K562 (cell line): ENCODE results near the gene PUSL1. TPM values are rescaled to one million over a fixed set of nuclear protein-coding genes. Genes with fewer than 3 reads are reported as not detected.

ENCODE experiments used
- ATAC-seq: fragments of 200-7000 bp; cut with Tn5 transposase; 3 replicates; pipeline ENCODE4 v1.9.1; 2020; ENCODE audit warnings: moderate library complexity
- BruUV-seq: library from RNA; stranded (reverse); fragments of 400-500 nt; replicated peaks from 2 replicates; lab custom pipeline; 2021; lab: Mats Ljungman, UMichigan
- CTCF ChIA-PET: fragments of 300-600 bp; formaldehyde crosslinking; extraction: SDS; loops from one replicate; lab custom pipeline; 2021; ENCODE audit warnings: low intra/inter-chr PET ratio; lab: Yijun Ruan, JAX
- POLR2A ChIA-PET: fragments of 300-600, 350-650 bp; sonication (Branson Sonifier 250); formaldehyde crosslinking; extraction: SDS; loops from one replicate; lab custom pipeline; 2021; ENCODE audit warnings: antibody characterized with exemption, inconsistent platforms; lab: Yijun Ruan, JAX
- DNase-seq, 4 experiments: peaks; one replicate each; pipeline versions ENCODE4 v3.0.0 to v3.0.0-alpha.2; 2011 to 2018; ENCODE audit warnings: low spot score in 3 of 4, mixed read lengths in 3 of 4; ENCODE audit errors: extremely low read depth in 1 of 4
- FAIRE-seq: peaks from 2 replicates; lab custom pipeline; 2011; peaks lifted over from hg19 to GRCh38; lab: Jason Lieb, UNC
- H2AFZ ChIP-seq: 2 replicates; pipeline ENCODE4 v1.6.0; 2011; ENCODE audit warnings: low read depth, low read length, control low read depth, inconsistent platforms
- H3K27ac ChIP-seq: fragments of 200-600 bp; 3 replicates; pipeline ENCODE4 v1.8.0; 2011; ENCODE audit warnings: low read depth, mild to moderate bottlenecking, control low read depth, inconsistent platforms, low read length, moderate library complexity, mixed read lengths; ENCODE audit errors: extremely low read depth
- H3K27me3 ChIP-seq, 2 experiments: fragments of 300-600 bp in 1 of 2; 2 replicates in 1 of 2; 3 replicates in 1 of 2; pipeline versions ENCODE4 v1.6.0 to v1.8.0; 2011; ENCODE audit warnings: inconsistent platforms in 2 of 2, low read length in 2 of 2, mild to moderate bottlenecking in 1 of 2, mixed read lengths in 1 of 2, moderate library complexity in 1 of 2; ENCODE audit not compliant: control insufficient read depth in 2 of 2, insufficient read depth in 2 of 2
- H3K36me3 ChIP-seq: fragments of 300-600 bp; 3 replicates; pipeline ENCODE4 v1.8.0; 2011; ENCODE audit warnings: mild to moderate bottlenecking, low read length, inconsistent platforms; ENCODE audit not compliant: control insufficient read depth, insufficient read depth
- H3K4me1 ChIP-seq, 2 experiments: fragments of 200-600 bp in 1 of 2; replicated peaks in 1 of 2; 2 replicates in 1 of 2; 3 replicates in 1 of 2; pipeline versions ENCODE4 v1.5.1 to v1.8.0; 2011; ENCODE audit warnings: inconsistent platforms in 2 of 2, low read length in 2 of 2, mild to moderate bottlenecking in 1 of 2, mixed read lengths in 1 of 2, moderate library complexity in 1 of 2; ENCODE audit not compliant: control insufficient read depth in 2 of 2, insufficient read depth in 2 of 2
- H3K4me2 ChIP-seq: 2 replicates; pipeline ENCODE4 v1.6.1; 2011; ENCODE audit warnings: low read length, control low read depth, inconsistent platforms, mixed read lengths; ENCODE audit not compliant: insufficient read depth
- H3K4me3 ChIP-seq: fragments of 200-600 bp; sonication (generic), shearing (Covaris generic); 2 replicates; pipeline ENCODE4 v1.5.1; 2016; ENCODE audit warnings: control low read depth, inconsistent platforms
- H3K79me2 ChIP-seq: fragments of 200-600 bp; 3 replicates; pipeline ENCODE4 v1.8.0; 2011; ENCODE audit warnings: low read length, inconsistent platforms; ENCODE audit not compliant: control insufficient read depth, insufficient read depth
- H3K9ac ChIP-seq, 2 experiments: 2 replicates each; pipeline versions ENCODE4 v1.6.0 to v1.6.1; 2011; ENCODE audit warnings: low read depth in 2 of 2, low read length in 2 of 2, control low read depth in 1 of 2, inconsistent platforms in 1 of 2, mild to moderate bottlenecking in 1 of 2, mixed read lengths in 1 of 2; ENCODE audit not compliant: insufficient read depth in 1 of 2
- H3K9me1 ChIP-seq: one replicate; pipeline ENCODE4 v1.6.0; 2011; ENCODE audit warnings: inconsistent platforms, mild to moderate bottlenecking, low read length, moderate library complexity; ENCODE audit not compliant: control insufficient read depth, insufficient read depth
- H3K9me3 ChIP-seq: replicated peaks from 2 replicates; pipeline ENCODE4 v1.5.1; 2011; ENCODE audit warnings: low read depth, low read length, inconsistent platforms; ENCODE audit not compliant: control insufficient read depth, insufficient read depth
- H4K20me1 ChIP-seq: replicated peaks from 2 replicates; pipeline ENCODE4 v1.6.1; 2011; ENCODE audit warnings: low read length, inconsistent platforms, mixed read lengths; ENCODE audit not compliant: control insufficient read depth, insufficient read depth
- ARID4B ChIP-seq: sonication (generic); formaldehyde crosslinking; IDR thresholded peaks from 2 replicates; pipeline ENCODE4 v1.8.0; 2022; ENCODE audit warnings: mild to moderate bottlenecking, missing genetic modification reagents
- BCOR ChIP-seq: fragments of 450-650 bp; IDR thresholded peaks from 2 replicates; pipeline ENCODE4 v1.6.1; 2016
- HDAC3 ChIP-seq: fragments of 450-650 bp; IDR thresholded peaks from 2 replicates; pipeline ENCODE4 v1.6.1; 2018; ENCODE audit warnings: borderline replicate concordance, mild to moderate bottlenecking, moderate library complexity; ENCODE audit not compliant: partially characterized antibody
- HSF4 ChIP-seq: fragments of 250-450 bp; sonication (Bioruptor Pico); IDR thresholded peaks from 2 replicates; pipeline ENCODE4 v2.1.2; 2022; ENCODE audit warnings: mild to moderate bottlenecking, moderate library complexity, borderline replicate concordance
- PHB ChIP-seq: fragments of 250-450 bp; sonication (Bioruptor Pico); IDR thresholded peaks from 2 replicates; pipeline ENCODE4 v1.5.0; 2021
- POLR2G ChIP-seq: fragments of 200-400 bp; formaldehyde crosslinking; IDR thresholded peaks from 2 replicates; pipeline ENCODE4 v1.6.1; 2017; ENCODE audit warnings: low read depth, mild to moderate bottlenecking, antibody characterized with exemption, low read length, moderate library complexity
- RBFOX2 ChIP-seq: fragments of 200-400 bp; formaldehyde crosslinking; IDR thresholded peaks from 2 replicates; pipeline ENCODE4 v1.6.1; 2017; ENCODE audit warnings: low read depth, mild to moderate bottlenecking, low read length, moderate library complexity
- ZNF263 ChIP-seq: sonication (generic); formaldehyde crosslinking; IDR thresholded peaks from 2 replicates; pipeline ENCODE4 v1.8.0; 2022; ENCODE audit warnings: mild to moderate bottlenecking, missing genetic modification reagents, borderline replicate concordance
- ZNF395 ChIP-seq: fragments of 200-800 bp; sonication (Bioruptor generic); IDR thresholded peaks from 2 replicates; pipeline ENCODE4 v1.6.1; 2017; ENCODE audit warnings: missing genetic modification characterization, missing compliant biosample characterization
- WGBS: fragments of 100-300 bp; shearing (Covaris generic); methylation state at CpG from one replicate; pipeline ENCODE4 v1.1.6; 2016; ENCODE audit warnings: low coverage, mixed read lengths; ENCODE audit not compliant: insufficient coverage; ENCODE audit errors: missing lambda C conversion rate; 5-methylcytosine and 5-hydroxymethylcytosine counted together
- in situ Hi-C: fragments of 300-500 bp; cut with MboI; formaldehyde crosslinking; loops from 4 replicates; pipeline ENCODE4 v1.15.0; 2018; ENCODE audit warnings: inconsistent platforms, mixed read lengths
- intact Hi-C: fragments of 100-400 bp; cut with micrococcal nuclease; formaldehyde crosslinking; loops from 2 replicates; pipeline ENCODE4 v1.14.2; 2022
- polyA plus RNA-seq, 8 experiments: library from polyadenylated mRNA; depleted of rRNA in 4 of 8; stranded (reverse) in 5 of 8; unstranded in 3 of 8; fragments of >200 nt; fragmentation: Nextera tagmentation in 2 of 8; fragmentation: Illumina TruSeq in 1 of 8; extraction: Ambion mirVana in 2 of 8; extraction: Trizol in 1 of 8; gene quantifications; 2 replicates each; pipeline versions ENCODE4 v1.2.1 to v1.2.3, GENCODE V29; 2011 to 2014; ENCODE audit warnings: inconsistent platforms in 1 of 8, missing spikeins in 1 of 8
- total RNA-seq, 7 experiments: library from RNA; depleted of rRNA in 6 of 7; stranded (reverse); fragments of >200 nt in 6 of 7; fragmentation: Illumina TruSeq in 2 of 7; extraction: Trizol in 2 of 7; gene quantifications; 2 replicates each; pipeline versions ENCODE4 v1.2.1 to v1.2.3, GENCODE V29; 2011 to 2021; ENCODE audit warnings: low replicate concordance in 1 of 7
- TF ChIP-seq, protein P1 (sequence below): fragments of 250-450 bp; sonication (Bioruptor Pico); IDR thresholded peaks from 2 replicates; pipeline ENCODE4 v1.6.1; 2021; ENCODE audit warnings: mild to moderate bottlenecking
- TF ChIP-seq, protein P2 (sequence below): sonication (generic); formaldehyde crosslinking; IDR thresholded peaks from 2 replicates; pipeline ENCODE4 v1.8.1; 2023; ENCODE audit warnings: mild to moderate bottlenecking, missing genetic modification reagents

PUSL1 gene
- total and polyA plus RNA-seq, 9 of the 15 experiments (the other 6 are each of a cell fraction or from before 2014, with no cell fraction given): 0.62 to 86.9 (median 13.6) TPM

DNA sequence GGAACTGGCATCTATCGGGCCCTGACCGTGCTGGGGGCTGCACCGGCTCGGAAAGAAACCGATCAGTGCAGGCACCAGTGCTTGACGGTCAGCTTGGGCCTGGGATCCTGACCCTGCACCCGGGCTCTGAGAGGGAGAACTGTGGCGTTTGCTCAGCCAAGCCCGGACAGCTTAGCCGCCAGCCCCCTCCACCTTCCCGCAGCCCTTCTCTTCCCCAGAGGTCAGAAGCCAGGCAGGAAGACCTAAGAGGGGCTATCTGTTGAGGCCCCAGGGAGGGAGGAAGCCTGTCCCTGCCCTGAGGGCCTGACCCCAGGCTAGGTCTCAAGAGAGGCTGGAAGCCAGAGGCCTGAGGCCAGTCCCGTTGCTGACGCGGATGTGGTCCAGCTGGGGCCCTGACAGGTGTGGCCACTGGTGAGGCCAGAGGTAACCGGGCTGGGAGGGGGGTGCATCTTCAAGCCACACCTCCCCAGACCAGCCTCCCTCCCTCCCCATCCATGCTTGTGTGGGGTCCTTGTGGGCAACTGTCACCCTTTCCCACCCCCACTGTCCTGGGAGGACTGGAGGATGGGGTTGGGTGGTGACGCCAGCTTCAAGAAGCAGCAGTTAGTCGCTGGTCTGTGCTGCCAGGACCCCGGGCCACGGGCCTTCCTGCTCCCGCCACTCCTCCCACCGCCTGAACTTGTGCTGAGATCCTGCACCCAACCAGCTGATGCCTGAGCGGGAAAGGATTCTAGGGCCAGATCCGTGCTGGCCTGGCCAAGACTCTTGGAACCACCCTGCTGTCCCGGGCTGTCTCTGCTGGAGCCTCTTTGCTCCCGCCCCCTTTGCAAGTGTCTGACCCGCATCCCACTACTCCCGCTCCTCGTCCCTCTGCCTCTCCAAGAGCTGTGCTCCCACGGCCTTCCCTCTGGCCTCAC lies 43.4 kb downstream of the PUSL1 start:
- DNase-seq (peak in 1 of 4 experiments; percentile 41), ATAC-seq (peak; percentile 1; the same call in 1 of the 3 replicates), FAIRE-seq (peak; percentile 71)
- 67% methylated on average over 25 of the region's 29 CpGs for WGBS
- TSS peak; percentile 74 for BruUV-seq
- Histone ChIP-seq H3K36me3 (no peaks in the 10 kb centered on the region; the same call in 2 of the 3 replicates), H3K27me3 (no peaks in the 10 kb centered on the region), H2AFZ (no peak overlapping the region), H3K9me3 (no peaks in the 10 kb centered on the region), H3K4me1 (peaks cover 6 to 76% of the 10 kb centered on the region in 2 experiments; a peak in 3 of 5 replicates), H4K20me1 (peaks cover 13% of the 10 kb centered on the region), H3K4me2 (peak overlapping the region; percentile 21; the same call in 1 of the 2 replicates), H3K9me1 (no peaks in the 10 kb centered on the region), H3K27ac (no peak overlapping the region), H3K79me2 (peaks cover 26% of the 10 kb centered on the region), H3K9ac (peak overlapping the region in 1 of 2 experiments; percentile 69; a peak in 2 of 4 replicates), H3K4me3 (no peak overlapping the region)
- POLR2A ChIA-PET: interaction anchor here (0.6 to 1.3 kb wide), 8 partner anchors 17 to 548 kb away, joined by 3 to 5 read pairs (median 3); no protein-coding TSS in a partner anchor
- CTCF ChIA-PET: interaction anchor here (0.6 kb wide), 2 partner anchors 46 to 50 kb away, joined by 3 read pairs; no protein-coding TSS in a partner anchor
- intact Hi-C loops: loop anchor here (2.0 kb wide), 1 partner anchor 21 kb away; no protein-coding TSS in a partner anchor
- in situ Hi-C loops: no loop called here
- TF ChIP-seq, protein P1, sequence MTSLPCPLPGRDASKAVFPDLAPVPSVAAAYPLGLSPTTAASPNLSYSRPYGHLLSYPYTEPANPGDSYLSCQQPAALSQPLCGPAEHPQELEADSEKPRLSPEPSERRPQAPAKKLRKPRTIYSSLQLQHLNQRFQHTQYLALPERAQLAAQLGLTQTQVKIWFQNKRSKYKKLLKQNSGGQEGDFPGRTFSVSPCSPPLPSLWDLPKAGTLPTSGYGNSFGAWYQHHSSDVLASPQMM (CRISPR knock-in tag): no peak
- TF ChIP-seq HSF4 (CRISPR knock-in tag) (no peak), HDAC3 (no peak), ZNF263 (peak; percentile 57), BCOR (no peak), RBFOX2 (peak; percentile 65), ARID4B (0 out of 2 replicates have a peak, but pooled peaks have one; percentile 37), ZNF395 (CRISPR knock-in tag) (no peak), POLR2G (peak; percentile 69), PHB (CRISPR knock-in tag) (peak; percentile 72; the same call in 1 of the 2 replicates)
- TF ChIP-seq, protein P2, sequence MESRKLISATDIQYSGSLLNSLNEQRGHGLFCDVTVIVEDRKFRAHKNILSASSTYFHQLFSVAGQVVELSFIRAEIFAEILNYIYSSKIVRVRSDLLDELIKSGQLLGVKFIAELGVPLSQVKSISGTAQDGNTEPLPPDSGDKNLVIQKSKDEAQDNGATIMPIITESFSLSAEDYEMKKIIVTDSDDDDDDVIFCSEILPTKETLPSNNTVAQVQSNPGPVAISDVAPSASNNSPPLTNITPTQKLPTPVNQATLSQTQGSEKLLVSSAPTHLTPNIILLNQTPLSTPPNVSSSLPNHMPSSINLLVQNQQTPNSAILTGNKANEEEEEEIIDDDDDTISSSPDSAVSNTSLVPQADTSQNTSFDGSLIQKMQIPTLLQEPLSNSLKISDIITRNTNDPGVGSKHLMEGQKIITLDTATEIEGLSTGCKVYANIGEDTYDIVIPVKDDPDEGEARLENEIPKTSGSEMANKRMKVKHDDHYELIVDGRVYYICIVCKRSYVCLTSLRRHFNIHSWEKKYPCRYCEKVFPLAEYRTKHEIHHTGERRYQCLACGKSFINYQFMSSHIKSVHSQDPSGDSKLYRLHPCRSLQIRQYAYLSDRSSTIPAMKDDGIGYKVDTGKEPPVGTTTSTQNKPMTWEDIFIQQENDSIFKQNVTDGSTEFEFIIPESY (CRISPR knock-in tag): peak; percentile 75
